HT1080 (cell line): ENCODE results near the gene LILRB1. TPM values are rescaled to one million over a fixed set of nuclear protein-coding genes. Genes with fewer than 3 reads are reported as not detected.
"Not testable (repeated sequence)": the region's sequence is repeated elsewhere in the genome, so short reads cannot be mapped to it uniquely, and the experiment has no call there.

ENCODE experiments used
- DNase-seq: peaks from one replicate; pipeline ENCODE4 v3.0.0-alpha.2; 2015; ENCODE audit warnings: low read depth
- polyA plus RNA-seq, 2 experiments: library from polyadenylated mRNA; depleted of rRNA; stranded (reverse); fragments of >200 nt; gene quantifications; 2 replicates each; pipeline ENCODE4 v1.2.3, GENCODE V29; 2015
- total RNA-seq: library from RNA; depleted of rRNA; stranded (reverse); fragments of >200 nt; shearing (Covaris generic); gene quantifications from 2 replicates; pipeline ENCODE4 v1.2.3, GENCODE V29; 2014; rRNA removed

Gene LILRB1
- total RNA-seq: not detected in 2 replicates
- polyA plus RNA-seq (2015; cell fraction: cytosol; rRNA removed): not detected in 2 replicates
- polyA plus RNA-seq (2015; cell fraction: nucleus; rRNA removed): not detected in 2 replicates

DNA sequence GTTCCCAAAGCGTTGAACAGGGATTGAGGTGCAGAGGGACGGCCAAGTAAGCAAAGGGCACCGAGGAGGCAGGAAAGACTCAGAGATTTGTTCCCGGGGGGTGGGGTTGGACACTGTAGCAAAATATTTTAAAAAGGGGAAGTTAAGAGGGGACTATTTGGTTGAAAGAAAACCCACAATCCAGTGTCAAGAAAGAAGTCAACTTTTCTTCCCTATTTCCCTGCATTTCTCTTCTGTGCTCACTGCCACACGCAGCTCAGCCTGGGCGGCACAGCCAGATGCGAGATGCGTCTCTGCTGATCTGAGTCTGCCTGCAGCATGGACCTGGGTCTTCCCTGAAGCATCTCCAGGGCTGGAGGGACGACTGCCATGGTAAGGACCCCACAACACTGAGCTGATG lies at the start of gene LILRB1:
Gene LILRB1 (plus strand): TSS at position 223 of the 400 bp plus-strand sequence. CDS start 590 bp downstream, outside the sequence.
- not testable (repeated sequence) for DNase-seq

DNA sequence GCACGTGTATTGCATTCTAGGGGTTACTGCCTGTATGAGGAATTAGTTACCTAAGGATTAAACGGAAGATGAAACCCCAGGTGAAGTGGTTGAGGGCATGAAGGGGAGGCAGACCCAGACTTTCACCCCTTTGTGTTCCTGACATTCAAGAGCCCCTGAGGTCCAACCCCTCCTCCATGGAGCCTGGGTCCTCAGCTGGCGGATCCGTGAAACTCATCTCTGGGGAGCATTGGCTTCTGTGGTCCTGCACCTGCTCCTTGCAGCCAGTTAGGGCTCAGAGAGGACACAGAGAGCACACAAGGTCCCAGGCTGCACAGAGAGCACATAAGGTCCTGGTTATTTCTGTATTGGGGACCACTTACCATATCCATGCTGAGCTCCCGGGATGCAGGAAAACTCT lies 43.9 kb upstream of the LILRB1 start:
- no peak for DNase-seq

DNA sequence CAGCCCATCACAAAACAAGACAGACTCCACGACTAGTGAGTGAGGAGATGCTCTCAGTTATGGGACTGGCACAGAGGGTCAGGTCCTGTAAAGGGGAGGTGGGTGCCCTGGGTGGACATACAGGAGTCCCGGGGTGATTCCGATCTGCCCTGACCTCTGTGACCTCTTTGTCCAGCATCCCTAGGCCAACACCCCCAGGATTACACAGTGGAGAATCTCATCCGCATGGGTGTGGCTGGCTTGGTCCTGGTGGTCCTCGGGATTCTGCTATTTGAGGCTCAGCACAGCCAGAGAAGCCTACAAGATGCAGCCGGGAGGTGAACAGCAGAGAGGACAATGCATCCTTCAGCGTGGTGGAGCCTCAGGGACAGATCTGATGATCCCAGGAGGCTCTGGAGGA lies 43.3 kb upstream of the LILRB1 start:
- no peak for DNase-seq

DNA sequence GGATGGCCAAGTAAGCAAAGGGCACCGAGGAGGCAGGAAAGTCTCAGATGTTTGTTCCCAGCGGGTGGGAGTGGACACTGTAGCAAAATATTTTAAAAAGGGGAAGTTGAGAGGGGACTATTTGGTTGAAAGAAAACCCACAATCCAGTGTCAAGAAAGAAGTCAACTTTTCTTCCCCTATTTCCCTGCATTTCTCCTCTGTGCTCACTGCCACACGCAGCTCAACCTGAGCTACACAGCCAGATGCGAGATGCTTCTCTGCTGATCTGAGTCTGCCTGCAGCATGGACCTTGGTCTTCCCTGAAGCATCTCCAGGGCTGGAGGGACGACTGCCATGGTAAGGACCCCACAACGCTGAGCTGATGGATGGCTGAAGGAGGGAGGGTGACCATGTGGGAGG lies 36.8 kb upstream of the LILRB1 start, which contains the start of gene LILRA1:
Gene LILRA1 (plus strand): TSS at position 188 of the 400 bp plus-strand sequence. CDS start 613 bp downstream, outside the sequence.
- DNase-seq: not testable (repeated sequence)

DNA sequence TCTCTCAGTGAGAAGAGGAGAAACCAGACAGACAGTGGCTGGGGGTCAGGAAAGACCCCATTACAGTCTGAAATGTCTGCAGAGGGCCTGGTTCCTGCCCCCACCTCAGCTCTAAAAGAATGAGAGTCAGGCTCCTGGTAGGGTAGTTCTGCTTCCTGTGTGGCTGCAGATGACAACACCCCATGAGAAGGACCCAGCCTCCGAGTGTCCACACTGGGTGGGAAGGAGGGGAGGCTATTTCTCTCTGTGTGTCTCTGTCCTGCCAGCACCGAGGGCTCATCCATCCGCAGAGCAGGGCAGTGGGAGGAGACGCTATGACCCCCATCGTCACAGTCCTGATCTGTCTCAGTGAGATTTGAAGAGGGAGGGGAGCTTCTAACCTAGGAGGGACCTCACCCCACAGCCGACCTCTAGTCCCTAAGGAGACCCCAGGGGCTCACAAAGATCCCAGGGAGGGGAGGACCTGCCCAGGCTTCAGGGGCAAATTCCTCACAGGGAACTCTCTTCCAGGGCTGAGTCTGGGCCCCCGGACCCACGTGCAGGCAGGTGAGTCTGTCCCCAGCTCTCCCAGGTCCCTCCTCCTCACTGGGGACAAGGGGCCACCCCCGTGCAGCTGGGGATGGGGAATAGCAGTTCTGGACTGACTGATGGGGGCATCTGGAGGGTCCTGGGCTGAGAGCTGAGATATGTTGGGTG lies 36.2 kb upstream of the LILRB1 start:
- DNase-seq: not testable (repeated sequence)

DNA sequence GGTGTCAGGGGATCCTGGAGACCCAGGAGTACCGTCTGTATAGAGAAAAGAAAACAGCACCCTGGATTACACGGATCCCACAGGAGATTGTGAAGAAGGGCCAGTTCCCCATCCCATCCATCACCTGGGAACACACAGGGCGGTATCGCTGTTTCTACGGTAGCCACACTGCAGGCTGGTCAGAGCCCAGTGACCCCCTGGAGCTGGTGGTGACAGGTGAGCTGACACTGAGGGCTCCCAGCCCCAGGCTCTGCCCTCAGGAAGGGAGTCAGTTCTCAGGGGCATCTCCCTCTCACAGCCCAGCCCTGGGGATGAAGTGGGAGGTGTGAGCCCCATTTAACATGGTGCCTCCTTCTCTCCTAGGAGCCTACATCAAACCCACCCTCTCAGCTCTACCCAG lies 35.5 kb upstream of the LILRB1 start:
- no peak for DNase-seq

DNA sequence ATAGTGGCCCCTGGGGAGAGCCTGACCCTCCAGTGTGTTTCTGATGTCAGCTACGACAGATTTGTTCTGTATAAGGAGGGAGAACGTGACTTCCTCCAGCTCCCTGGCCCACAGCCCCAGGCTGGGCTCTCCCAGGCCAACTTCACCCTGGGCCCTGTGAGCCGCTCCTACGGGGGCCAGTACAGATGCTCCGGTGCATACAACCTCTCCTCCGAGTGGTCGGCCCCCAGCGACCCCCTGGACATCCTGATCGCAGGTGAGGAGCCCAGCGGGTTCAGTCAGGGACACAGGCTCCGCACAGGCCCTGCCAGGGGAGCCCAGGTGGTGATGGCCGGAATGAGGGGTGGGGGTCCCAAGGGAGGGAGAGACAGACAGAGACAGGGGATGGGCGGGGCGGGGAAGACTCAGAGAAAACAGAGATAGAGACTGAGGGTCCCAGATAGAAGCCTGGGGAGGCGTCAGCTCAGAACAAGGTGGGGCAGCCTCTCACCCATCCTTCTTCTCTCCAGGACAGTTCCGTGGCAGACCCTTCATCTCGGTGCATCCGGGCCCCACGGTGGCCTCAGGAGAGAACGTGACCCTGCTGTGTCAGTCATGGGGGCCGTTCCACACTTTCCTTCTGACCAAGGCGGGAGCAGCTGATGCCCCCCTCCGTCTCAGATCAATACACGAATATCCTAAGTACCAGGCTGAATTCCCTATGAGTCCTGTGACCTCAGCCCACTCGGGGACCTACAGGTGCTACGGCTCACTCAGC lies 34.4 kb upstream of the LILRB1 start:
- DNase-seq: not testable (repeated sequence)

DNA sequence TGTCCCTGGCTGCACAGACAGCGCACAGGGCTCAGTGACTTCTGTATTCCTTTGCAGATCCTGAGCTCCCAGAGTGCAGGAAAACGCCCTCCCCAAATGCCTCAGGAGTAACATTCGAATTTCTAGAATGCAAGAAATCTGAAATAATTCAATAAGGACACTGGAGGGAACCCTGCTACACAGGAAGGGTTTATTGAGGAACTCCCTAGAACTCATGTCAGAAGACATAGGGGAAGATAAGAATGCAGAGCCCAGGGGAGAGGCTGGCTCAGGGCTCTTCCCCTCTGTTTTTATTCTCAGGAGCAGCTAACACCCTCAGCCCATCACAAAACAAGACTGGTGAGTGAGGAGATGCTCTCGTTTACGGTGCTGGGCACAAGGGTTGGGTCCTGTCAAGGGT lies 30.1 kb upstream of the LILRB1 start:
- no peak for DNase-seq

DNA sequence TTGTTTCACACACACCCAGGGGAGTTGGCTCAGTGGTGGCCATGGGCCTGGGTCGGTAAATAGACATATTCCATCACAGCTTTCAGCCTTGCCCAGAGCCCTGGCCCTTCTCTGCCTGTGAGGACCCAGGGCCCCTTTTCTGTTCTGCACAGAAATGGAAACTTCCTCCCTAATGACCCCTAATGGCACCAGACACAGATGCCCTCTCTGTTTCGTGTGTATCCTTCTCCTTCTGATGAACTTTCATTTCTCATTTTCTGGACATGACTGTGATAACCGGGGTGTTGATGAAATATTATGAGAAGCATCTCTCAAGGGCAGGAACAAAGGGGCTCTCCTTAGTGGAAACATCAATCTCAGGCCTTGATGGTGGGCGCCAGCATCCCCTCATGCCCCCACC lies 24.1 kb upstream of the LILRB1 start:
- DNase-seq: no peak

DNA sequence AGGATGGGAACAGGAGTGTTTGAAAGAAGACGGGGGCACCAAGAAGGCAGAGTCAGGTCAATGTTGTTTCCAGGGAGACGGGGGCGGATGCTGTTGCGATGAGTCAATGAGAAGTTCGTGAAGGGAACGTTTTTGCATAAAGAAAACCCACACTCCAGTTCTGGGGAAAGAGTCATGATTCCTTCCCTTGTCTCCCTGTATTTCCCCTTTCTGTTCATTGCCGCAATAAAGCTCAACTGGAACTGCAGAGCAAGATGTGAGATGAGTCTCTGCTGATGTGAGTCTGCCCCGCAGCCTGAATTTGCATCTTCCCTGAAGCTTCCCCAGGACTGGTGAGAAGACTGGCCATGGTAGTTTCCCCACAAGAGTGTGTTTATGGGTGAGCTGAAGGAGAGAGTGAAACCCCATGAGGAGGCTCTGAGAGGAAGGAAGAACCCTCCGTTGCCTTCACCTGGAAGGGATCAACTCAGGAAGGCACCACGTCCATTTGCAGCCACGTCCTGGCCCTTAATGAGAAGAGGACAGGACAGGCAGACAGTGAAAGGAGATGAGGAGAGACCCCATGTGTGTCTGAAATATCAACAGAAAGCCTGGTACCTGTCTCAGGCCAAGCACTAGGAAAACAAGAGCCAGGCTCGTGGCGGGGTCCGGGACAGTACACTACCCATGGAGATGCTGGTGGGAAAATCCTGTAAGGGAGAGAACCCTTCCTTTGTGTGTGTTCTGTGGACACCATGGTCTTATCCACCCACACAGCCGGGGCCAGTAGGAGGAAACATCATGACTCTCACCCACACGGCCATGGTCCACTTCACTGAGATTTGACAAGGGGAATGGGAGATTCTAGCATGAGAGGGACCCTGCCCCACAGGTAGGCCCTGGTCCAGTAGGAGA lies 23.1 kb upstream of the LILRB1 start:
- DNase-seq: no peak

DNA sequence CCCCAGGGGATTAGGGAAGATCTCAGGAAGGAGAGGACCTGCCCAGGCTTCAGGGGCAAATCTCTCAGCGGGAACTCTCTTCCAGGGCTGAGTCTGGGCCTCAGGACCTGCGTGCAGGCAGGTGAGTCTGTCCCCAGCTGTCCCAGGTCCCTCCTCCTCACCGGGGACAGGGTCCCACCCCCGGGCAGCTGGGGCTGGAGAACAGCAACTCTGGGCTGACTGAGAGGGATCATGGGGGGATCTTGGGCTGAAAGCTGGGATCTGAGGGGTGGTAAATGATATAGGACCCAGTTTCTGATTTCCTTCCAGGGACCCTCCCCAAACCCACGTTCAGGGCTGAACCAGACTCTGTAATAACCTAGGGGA lies 22.5 kb upstream of the LILRB1 start:
- DNase-seq: no peak

DNA sequence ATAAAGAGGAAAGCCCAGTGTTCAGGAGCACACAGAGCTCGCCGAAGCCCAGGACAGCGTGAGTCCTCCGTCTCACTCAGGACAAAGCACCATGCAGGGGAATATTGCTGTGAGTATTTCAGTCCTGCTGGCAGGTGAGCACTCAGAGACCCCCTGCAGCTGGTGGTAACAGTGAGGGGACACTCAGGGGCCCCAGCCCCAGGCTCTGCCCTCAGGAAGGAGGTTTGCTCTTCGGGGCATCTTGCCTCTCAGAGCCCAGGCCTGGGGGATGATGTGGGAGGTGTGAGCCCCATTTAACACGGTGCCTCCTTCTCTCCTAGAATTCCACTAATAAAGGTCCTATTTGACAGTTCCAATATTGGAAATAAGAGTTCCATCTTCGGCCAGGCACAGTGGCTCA lies 22.1 kb upstream of the LILRB1 start:
- no peak for DNase-seq

DNA sequence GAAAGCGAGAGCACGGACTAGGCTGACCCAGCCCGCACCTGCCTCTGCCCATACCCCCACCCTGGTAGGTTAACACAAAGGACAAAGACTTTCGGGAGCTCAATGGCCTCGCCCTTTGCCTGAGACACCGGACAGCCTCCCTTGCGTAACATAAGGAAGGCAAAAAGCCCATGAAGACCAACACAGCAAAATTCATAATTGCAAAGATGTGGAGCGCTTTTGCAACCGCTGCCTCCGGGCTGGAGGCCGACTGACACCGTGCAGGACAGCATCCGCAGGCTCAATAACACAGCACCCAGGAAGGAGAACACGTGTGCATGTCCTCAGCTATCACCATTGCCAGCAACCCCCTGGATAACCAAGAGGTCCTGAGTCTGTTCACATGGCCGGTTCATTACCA lies 21.5 kb upstream of the LILRB1 start:
- no peak for DNase-seq

DNA sequence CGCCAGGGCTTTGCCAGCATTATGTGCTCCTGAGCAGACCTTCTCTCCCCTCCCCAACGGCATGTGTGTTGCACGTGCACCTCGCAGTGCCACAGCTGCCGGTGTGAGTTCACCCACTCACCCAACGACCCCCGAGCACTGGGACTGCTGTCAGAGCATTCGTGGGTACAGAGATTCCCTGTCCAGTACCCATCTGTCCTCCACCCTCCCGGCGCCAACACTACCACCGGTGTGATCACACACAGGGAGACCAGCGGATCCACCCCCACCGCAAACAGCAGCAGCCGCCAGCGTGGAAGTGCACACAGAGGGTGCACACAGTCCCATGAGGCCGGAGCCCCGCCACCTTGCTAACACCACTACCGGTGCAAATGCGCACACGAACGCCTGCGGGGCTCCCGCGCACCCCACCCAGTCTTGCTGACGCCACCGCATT lies 20.9 kb upstream of the LILRB1 start:
- no peak for DNase-seq

DNA sequence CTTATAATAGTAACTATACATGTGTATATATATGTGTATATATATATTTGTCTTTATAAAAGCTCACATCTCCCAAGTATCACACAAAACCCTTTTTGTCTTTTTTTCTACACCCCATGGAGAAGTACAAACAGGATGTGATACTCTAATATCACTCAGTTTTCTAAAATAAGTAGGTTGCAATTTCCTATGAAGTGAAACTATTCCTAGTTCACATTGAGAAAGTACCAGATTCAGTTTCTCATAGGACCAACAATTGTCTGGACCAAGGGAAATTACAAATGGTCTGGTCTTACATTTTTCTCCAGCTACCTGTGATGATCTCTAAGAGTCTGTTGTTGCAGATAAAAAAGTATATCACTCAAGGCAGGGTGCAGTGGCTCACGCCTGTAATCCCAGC lies 17.9 kb upstream of the LILRB1 start:
- DNase-seq: no peak

DNA sequence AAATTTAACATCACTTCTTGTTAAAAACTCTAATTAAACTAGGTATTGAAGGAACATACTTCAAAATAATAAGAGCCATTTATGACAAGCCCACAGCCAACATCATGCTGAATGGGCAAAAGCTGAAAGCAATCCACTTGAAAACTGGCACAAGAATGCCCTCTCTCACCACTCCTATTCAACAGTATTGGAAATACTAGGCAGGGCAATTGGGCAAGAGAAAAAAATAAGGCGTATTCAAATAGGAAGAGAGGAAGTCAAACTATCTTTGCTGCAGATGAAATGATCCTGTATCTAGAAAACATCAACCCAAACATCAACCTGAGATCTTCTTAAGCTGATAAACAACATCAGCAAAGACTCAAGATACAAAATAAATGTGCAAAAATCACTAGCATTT lies 15.6 kb upstream of the LILRB1 start:
- DNase-seq: no peak

DNA sequence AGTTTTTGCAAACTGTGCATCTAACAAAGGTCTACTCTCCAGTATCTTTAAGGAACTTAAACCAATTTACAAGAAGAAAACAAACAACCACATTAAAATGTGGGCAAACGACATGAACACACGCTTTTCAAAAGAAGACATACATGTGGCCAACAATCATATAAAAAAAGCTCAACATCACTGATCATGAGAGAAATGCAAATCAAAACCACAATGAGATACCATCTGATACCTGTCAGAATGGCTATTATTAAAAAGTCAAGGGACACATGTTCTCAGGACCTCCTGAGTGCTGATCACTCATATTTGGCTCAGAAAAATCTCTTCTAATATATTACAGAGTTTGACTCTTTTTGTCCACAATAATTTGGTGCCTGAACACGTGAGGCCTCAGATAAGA lies 14.2 kb upstream of the LILRB1 start:
- no peak for DNase-seq

DNA sequence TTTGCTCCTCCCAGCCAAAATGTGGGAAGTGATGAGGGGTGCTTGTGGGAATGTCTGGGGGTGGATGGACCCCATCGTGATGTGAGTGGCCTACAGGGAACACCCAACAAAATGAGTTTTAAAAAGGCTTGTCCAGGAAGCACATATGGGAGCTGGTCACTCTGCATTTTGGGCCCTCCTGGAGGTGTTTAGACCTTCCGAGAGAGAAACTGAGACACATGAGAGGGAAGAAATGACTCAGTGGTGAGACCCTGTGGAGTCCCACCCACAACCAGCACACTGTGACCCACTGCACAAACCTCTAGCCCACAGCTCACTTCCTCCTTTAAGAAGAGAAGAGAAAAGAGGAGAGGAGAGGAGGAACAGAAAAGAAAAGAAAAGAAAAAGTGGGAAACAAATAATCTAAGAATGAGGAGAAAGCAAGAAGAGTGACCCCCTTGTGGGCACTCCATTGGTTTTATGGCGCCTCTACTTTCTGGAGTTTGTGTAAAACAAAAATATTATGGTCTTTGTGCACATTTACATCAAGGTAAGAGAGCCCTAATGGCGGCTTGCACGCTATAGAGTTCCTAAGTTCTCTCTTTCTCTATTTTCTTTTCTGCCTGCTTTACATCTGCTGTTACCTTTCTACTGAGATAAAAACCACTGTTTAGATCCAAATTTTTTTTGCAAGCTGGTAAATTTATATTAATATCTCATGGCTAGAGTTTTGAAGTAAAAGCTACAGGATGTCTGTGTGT lies 13.3 kb upstream of the LILRB1 start:
- no peak for DNase-seq

DNA sequence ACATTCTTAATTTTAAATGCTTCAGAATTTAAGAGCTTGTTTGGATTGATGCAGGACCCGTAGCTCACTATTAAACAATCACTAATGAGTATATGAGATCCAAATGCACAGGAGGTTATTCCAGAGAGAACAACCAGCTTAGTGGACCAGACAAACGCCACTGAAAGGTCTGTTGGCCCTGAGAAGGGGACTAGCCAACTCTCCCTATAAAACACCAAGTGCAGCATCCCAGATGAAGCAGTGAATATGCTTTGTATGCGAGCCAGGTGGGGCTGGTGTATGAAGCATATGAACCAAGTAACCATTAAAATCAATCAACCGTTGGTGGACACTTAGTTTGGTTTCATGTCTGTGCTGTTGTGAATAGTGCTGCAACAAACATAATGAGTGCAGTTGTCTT lies 9.8 kb upstream of the LILRB1 start:
- no peak for DNase-seq

DNA sequence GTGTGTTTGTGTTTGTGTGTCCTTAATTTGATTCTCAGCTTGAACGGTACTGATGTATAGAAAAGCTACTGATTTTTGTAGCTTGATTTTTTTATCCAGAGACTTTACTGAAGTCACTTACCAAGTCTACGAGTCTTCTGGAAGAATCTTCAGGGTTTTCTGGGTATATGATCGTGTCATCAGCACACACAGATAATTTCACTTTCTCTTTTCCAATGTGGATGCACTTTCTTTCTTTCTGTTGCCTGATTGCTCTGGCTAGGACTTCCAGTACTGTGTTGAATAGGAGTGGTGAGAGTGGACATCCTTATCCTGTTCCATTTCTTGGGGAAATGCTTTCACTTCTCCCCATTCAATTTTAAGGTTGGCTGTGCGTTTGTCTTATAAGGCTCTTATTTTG lies 7.9 kb upstream of the LILRB1 start:
- DNase-seq: no peak

DNA sequence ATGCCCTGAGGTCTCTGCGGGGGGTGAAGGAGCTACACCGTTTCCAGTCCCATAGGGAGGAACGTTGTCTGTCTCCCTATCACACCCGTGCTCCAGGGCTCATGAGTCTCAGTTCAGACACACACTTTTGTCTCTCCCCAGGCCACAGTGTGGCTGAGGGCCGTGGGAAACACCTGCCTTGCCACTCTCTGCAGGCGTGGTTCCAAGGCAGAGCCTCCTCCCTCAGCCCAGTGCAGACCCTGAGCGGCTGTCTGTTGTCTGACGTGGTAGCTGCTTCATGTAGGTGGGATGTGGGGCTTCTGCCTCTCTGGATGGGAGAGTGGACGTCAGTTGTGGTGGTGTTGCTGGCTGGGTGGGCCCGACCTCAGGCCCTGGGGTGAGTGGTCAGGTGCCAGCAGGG lies 6.0 kb upstream of the LILRB1 start:
- not testable (repeated sequence) for DNase-seq
